ENCODE measurements around the gene POLA1.

POLA1 gene

GRCh38 chrX:24761306-24761705, 67.6 kb downstream of the POLA1 start:
- no peak overlapping the region for H3K27ac ChIP-seq (ENCODE audit: low read length)
- TF ChIP-seq EZH2phosphoT487 (IDR thresholded peaks at IDR 0.05; ENCODE audit: low read depth), result no peak
- no peak for TF ChIP-seq CTCF (IDR thresholded peaks at IDR 0.05; ENCODE audit: low read depth, low read length)
- H3K4me1 ChIP-seq (ENCODE audit: low read length), result no peaks in the 10 kb centered on the region
- no peak overlapping the region for H2AFZ ChIP-seq (ENCODE audit: low read depth, low read length)
- no peaks in the 10 kb centered on the region for H3K9me3 ChIP-seq (ENCODE audit: insufficient read depth, low read length)
- no peak overlapping the region for H3K9ac ChIP-seq (ENCODE audit: low read length)
- no peaks in the 10 kb centered on the region for H4K20me1 ChIP-seq (ENCODE audit: insufficient read depth, low read length)
- H3K4me3 ChIP-seq (ENCODE audit: low read length), result no peak overlapping the region
- H3K79me2 ChIP-seq (ENCODE audit: low read length), result no peaks in the 10 kb centered on the region
- no peak overlapping the region for H3K4me2 ChIP-seq (ENCODE audit: low read length)
- peaks cover 40% of the 10 kb centered on the region for H3K36me3 ChIP-seq (replicated peaks; ENCODE audit: low read depth, low read length)
- H3K27me3 ChIP-seq (ENCODE audit: low read depth, low read length), result no peaks in the 10 kb centered on the region

- no peak for TF ChIP-seq CTCF (IDR thresholded peaks at IDR 0.05; ENCODE audit: low read depth, low read length)
- no peak for TF ChIP-seq EZH2phosphoT487 (IDR thresholded peaks at IDR 0.05; ENCODE audit: low read depth)
- H3K4me3 ChIP-seq (ENCODE audit: low read length), result no peak overlapping the region
- no peaks in the 10 kb centered on the region for H3K4me1 ChIP-seq (ENCODE audit: low read length)
- H3K9ac ChIP-seq (ENCODE audit: low read length), result no peak overlapping the region
- no peak overlapping the region for H2AFZ ChIP-seq (ENCODE audit: low read depth, low read length)
- no peaks in the 10 kb centered on the region for H3K79me2 ChIP-seq (ENCODE audit: low read length)
- H3K4me2 ChIP-seq (ENCODE audit: low read length), result no peak overlapping the region
- H3K27me3 ChIP-seq (ENCODE audit: low read depth, low read length), result no peaks in the 10 kb centered on the region
- H3K27ac ChIP-seq (ENCODE audit: low read length), result no peak overlapping the region
- H3K9me3 ChIP-seq (ENCODE audit: insufficient read depth, low read length), result no peaks in the 10 kb centered on the region
- H3K36me3 ChIP-seq (replicated peaks; ENCODE audit: low read depth, low read length), result peaks cover 52% of the 10 kb centered on the region
- H4K20me1 ChIP-seq (ENCODE audit: insufficient read depth, low read length), result no peaks in the 10 kb centered on the region
Measured at GRCh38 chrX:24763989-24764388, 70.3 kb downstream of the POLA1 start.

- Histone ChIP-seq H3K36me3 (replicated peaks; ENCODE audit: low read depth, low read length) (peaks cover 35% of the 10 kb centered on the region), H3K79me2 (ENCODE audit: low read length) (no peaks in the 10 kb centered on the region), H3K4me3 (ENCODE audit: low read length) (no peak overlapping the region), H3K9ac (ENCODE audit: low read length) (no peak overlapping the region), H2AFZ (ENCODE audit: low read depth, low read length) (no peak overlapping the region), H3K4me1 (ENCODE audit: low read length) (no peaks in the 10 kb centered on the region), H3K27me3 (ENCODE audit: low read depth, low read length) (no peaks in the 10 kb centered on the region), H3K27ac (ENCODE audit: low read length) (no peak overlapping the region), H3K9me3 (ENCODE audit: insufficient read depth, low read length) (no peaks in the 10 kb centered on the region), H3K4me2 (ENCODE audit: low read length) (no peak overlapping the region), H4K20me1 (ENCODE audit: insufficient read depth, low read length) (no peaks in the 10 kb centered on the region)
- TF ChIP-seq EZH2phosphoT487 (IDR thresholded peaks at IDR 0.05; ENCODE audit: low read depth) (no peak), CTCF (IDR thresholded peaks at IDR 0.05; ENCODE audit: low read depth, low read length) (no peak)
Measured at GRCh38 chrX:24767557-24767956, 73.8 kb downstream of the POLA1 start.

GRCh38 chrX:24768556-24768955, 74.8 kb downstream of the POLA1 start:
- H3K9ac ChIP-seq (ENCODE audit: low read length), result no peak overlapping the region
- no peaks in the 10 kb centered on the region for H3K4me1 ChIP-seq (ENCODE audit: low read length)
- H3K4me2 ChIP-seq (ENCODE audit: low read length), result no peak overlapping the region
- no peaks in the 10 kb centered on the region for H4K20me1 ChIP-seq (ENCODE audit: insufficient read depth, low read length)
- H2AFZ ChIP-seq (ENCODE audit: low read depth, low read length), result no peak overlapping the region
- TF ChIP-seq CTCF (IDR thresholded peaks at IDR 0.05; ENCODE audit: low read depth, low read length), result no peak
- no peak for TF ChIP-seq EZH2phosphoT487 (IDR thresholded peaks at IDR 0.05; ENCODE audit: low read depth)
- H3K9me3 ChIP-seq (ENCODE audit: insufficient read depth, low read length), result no peaks in the 10 kb centered on the region
- no peaks in the 10 kb centered on the region for H3K79me2 ChIP-seq (ENCODE audit: low read length)
- peaks cover 35% of the 10 kb centered on the region for H3K36me3 ChIP-seq (replicated peaks; ENCODE audit: low read depth, low read length)
- H3K27ac ChIP-seq (ENCODE audit: low read length), result no peak overlapping the region
- no peak overlapping the region for H3K4me3 ChIP-seq (ENCODE audit: low read length)
- H3K27me3 ChIP-seq (ENCODE audit: low read depth, low read length), result no peaks in the 10 kb centered on the region

Measured in OCI-LY3 (cell line).